IMR-90 (cell line): ENCODE measurements around the gene TMCC3.

ENCODE experiments used
- BHLHE40 ChIP-seq: fragments of 150-350 bp; IDR thresholded peaks from 2 replicates; pipeline ENCODE4 v1.6.1; 2016; ENCODE audit warnings: mild to moderate bottlenecking, low read depth, low read length
- CEBPB ChIP-seq: IDR thresholded peaks from 2 replicates; pipeline ENCODE4 v1.6.1; 2012; ENCODE audit warnings: low read depth, low read length, improper control_type of control experiment
- CTCF ChIP-seq: conservative IDR thresholded peaks from 2 replicates; pipeline ENCODE4 v1.5.1; 2012; ENCODE audit warnings: mild to moderate bottlenecking, low read depth, low read length, improper control_type of control experiment
- MAZ ChIP-seq: IDR thresholded peaks from 2 replicates; pipeline ENCODE4 v1.6.1; 2012; ENCODE audit warnings: low read depth, mild to moderate bottlenecking, low read length, improper control_type of control experiment, moderate library complexity, borderline replicate concordance
- MXI1 ChIP-seq: IDR thresholded peaks from 2 replicates; pipeline ENCODE4 v1.6.1; 2012; ENCODE audit warnings: low read depth, mild to moderate bottlenecking, low read length, moderate library complexity, borderline replicate concordance
- POLR2A ChIP-seq: IDR thresholded peaks from 2 replicates; pipeline ENCODE4 v1.6.1; 2012; ENCODE audit warnings: mild to moderate bottlenecking, low read depth, low read length
- RAD21 ChIP-seq: IDR thresholded peaks from 2 replicates; pipeline ENCODE4 v1.6.1; 2012; ENCODE audit warnings: low read length, improper control_type of control experiment
- RCOR1 ChIP-seq: IDR thresholded peaks from 2 replicates; pipeline ENCODE4 v1.6.1; 2012; ENCODE audit warnings: mild to moderate bottlenecking, low read length, improper control_type of control experiment; ENCODE audit not compliant: insufficient replicate concordance
- SMC3 ChIP-seq: fragments of 150-350 bp; IDR thresholded peaks from 2 replicates; pipeline ENCODE4 v1.6.1; 2016; ENCODE audit warnings: low read depth, mild to moderate bottlenecking, antibody characterized with exemption, low read length, moderate library complexity
- USF2 ChIP-seq: fragments of 150-350 bp; IDR thresholded peaks from 2 replicates; pipeline ENCODE4 v1.6.1; 2017; ENCODE audit warnings: mild to moderate bottlenecking, antibody characterized with exemption, low read length, low read depth

GRCh38 chr12:94663702-94664101 lies 13.3 kb upstream of the TMCC3 start:
- no peak for TF ChIP-seq CTCF
- no peak for TF ChIP-seq POLR2A
- TF ChIP-seq USF2 = no peak
- no peak for TF ChIP-seq MXI1
- TF ChIP-seq RCOR1 = no peak
- no peak for TF ChIP-seq CEBPB
- no peak for TF ChIP-seq RAD21
- no peak for TF ChIP-seq MAZ
- no peak for TF ChIP-seq SMC3
- no peak for TF ChIP-seq BHLHE40
